ENCODE measurements around the gene RNASE8.

DNA sequence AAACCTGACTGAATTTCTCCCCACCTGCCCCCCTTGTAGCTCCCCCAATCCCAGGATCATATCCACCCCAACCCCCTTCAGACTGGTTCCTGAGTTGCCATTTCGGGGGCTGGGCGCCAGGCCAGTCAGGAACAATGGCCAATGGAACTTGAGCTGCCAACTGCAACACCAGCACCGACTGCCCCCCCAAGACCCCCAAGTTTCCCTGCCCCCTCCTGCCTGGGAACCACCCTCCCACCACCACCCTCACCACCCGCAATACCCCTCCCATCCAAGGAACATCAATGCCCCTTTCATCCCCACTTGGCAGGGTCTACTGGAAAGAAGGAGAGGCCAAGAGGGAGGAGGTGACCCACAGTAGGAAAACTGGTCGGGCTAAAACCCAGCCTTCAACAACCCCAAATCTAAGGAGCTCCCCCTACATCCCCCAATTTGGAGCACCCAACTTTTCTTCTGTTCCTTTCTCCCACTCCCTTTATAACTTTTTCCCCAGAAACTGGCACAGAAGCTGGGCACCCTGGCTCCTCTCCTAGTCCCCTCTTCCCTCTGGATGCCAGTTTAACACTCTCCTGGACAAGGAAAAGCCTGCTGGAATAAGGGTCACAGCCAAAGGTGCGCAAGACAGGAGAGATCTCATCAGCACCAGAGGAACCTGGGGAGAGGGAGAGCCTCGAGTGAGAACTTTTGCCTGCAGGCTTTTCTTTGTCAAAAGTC lies 31.2 kb upstream of the RNASE8 start:
- TF ChIP-seq POLR2AphosphoS5 (IDR thresholded peaks at IDR 0.05) (no peak), POLR2A (IDR thresholded peaks at IDR 0.05) (no peak)
- TF ChIP-seq, protein P1, sequence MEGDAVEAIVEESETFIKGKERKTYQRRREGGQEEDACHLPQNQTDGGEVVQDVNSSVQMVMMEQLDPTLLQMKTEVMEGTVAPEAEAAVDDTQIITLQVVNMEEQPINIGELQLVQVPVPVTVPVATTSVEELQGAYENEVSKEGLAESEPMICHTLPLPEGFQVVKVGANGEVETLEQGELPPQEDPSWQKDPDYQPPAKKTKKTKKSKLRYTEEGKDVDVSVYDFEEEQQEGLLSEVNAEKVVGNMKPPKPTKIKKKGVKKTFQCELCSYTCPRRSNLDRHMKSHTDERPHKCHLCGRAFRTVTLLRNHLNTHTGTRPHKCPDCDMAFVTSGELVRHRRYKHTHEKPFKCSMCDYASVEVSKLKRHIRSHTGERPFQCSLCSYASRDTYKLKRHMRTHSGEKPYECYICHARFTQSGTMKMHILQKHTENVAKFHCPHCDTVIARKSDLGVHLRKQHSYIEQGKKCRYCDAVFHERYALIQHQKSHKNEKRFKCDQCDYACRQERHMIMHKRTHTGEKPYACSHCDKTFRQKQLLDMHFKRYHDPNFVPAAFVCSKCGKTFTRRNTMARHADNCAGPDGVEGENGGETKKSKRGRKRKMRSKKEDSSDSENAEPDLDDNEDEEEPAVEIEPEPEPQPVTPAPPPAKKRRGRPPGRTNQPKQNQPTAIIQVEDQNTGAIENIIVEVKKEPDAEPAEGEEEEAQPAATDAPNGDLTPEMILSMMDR (IDR thresholded peaks at IDR 0.05), result no peak

All from sigmoid colon (tissue), 4 donors.